Gastrocnemius medialis (tissue), 4 donors: Measurements from ENCODE around the gene ARFGEF3.

Experiments used
- CTCF ChIP-seq, 5 experiments: fragments of 450-650 bp in 3 of 5; fragments of 200-600 bp in 2 of 5; sonication (generic) in 2 of 5; IDR thresholded peaks in 4 of 5; conservative IDR thresholded peaks in 1 of 5; 1 replicate in 4 of 5; 2 replicates in 1 of 5; pipeline ENCODE4 v1.5.1; 2016 to 2019; ENCODE audit warnings: antibody characterized with exemption in 5 of 5, mild to moderate bottlenecking in 3 of 5, moderate library complexity in 3 of 5
- POLR2A ChIP-seq, 2 donors: fragments of 450-650 bp; IDR thresholded peaks; one replicate each; pipeline ENCODE4 v1.6.1; 2017; ENCODE audit warnings: antibody characterized with exemption in 2 of 2, mild to moderate bottlenecking in 2 of 2, moderate library complexity in 2 of 2

- TF ChIP-seq POLR2A (IDR thresholded peaks at IDR 0.05): no peak
- TF ChIP-seq CTCF (IDR thresholded peaks at IDR 0.05 in 4 of 5, conservative IDR thresholded peaks at IDR 0.05 in 1 of 5): no peak
Measured at GRCh38 chr6:138246650-138247440, 85.1 kb downstream of the ARFGEF3 start.
